Liver (tissue), 3 donors: Measurements from ENCODE around the gene UBE2E2.

Source experiments
- FOXA2 ChIP-seq: IDR thresholded peaks from 2 replicates; pipeline ENCODE4 v1.6.1; 2016; ENCODE audit warnings: antibody characterized with exemption
- RAD21 ChIP-seq, 2 donors: IDR thresholded peaks; 2 replicates each; pipeline ENCODE4 v1.6.1; 2016; ENCODE audit warnings: antibody characterized with exemption in 2 of 2, mild to moderate bottlenecking in 2 of 2
- TAF1 ChIP-seq: conservative IDR thresholded peaks from 2 replicates; pipeline ENCODE4 v1.6.1; 2016; ENCODE audit warnings: antibody characterized with exemption, mild to moderate bottlenecking
- TF ChIP-seq, protein P1 (sequence below): fragments of 150-350 bp; IDR thresholded peaks from 2 replicates; pipeline ENCODE4 v1.5.1; 2017; ENCODE audit warnings: improper control_type of control experiment, low read depth, low read length; ENCODE audit not compliant: missing input control
- donor health status: healthy.
- donor health status: healthy.

DNA sequence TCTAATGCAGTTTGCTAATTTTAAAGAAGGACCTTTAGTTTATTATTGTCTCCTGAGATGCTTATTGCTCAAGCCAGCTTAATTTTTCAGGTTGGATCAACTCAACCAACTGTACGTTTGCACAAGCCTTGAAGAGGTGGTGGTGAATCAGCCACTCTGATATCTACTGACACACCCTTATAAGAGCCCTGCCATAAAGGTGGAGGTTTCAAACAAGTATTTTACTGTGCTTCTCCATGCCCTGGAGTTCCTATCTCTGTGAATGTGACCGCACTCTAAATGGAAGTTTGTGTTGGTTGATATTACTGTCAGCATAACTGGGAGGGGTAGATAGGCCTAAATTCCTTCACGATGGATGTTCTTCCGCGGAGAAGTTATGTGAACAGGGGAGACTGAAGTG is 305.3 kb downstream of the UBE2E2 start:
- TF ChIP-seq, protein P1, sequence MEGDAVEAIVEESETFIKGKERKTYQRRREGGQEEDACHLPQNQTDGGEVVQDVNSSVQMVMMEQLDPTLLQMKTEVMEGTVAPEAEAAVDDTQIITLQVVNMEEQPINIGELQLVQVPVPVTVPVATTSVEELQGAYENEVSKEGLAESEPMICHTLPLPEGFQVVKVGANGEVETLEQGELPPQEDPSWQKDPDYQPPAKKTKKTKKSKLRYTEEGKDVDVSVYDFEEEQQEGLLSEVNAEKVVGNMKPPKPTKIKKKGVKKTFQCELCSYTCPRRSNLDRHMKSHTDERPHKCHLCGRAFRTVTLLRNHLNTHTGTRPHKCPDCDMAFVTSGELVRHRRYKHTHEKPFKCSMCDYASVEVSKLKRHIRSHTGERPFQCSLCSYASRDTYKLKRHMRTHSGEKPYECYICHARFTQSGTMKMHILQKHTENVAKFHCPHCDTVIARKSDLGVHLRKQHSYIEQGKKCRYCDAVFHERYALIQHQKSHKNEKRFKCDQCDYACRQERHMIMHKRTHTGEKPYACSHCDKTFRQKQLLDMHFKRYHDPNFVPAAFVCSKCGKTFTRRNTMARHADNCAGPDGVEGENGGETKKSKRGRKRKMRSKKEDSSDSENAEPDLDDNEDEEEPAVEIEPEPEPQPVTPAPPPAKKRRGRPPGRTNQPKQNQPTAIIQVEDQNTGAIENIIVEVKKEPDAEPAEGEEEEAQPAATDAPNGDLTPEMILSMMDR, result no peak
- no peak for TF ChIP-seq RAD21 (IDR thresholded peaks at IDR 0.05)
- TF ChIP-seq FOXA2, result no peak
- no peak for TF ChIP-seq TAF1
